BLaER1 treated with 17β-estradiol and CSF1 and Interleukin-3, amounts not matched to agents 10 nM and 100 nM (cell line): Measurements from ENCODE around the gene OR1E1.
"Not testable (repeated sequence)": the region's sequence is repeated elsewhere in the genome, so short reads cannot be mapped to it uniquely, and the experiment has no call there.

Experiments used
- H3K27ac ChIP-seq, 11 experiments: shearing (Covaris generic); formaldehyde crosslinking; 2 replicates each; pipeline ENCODE4 v1.8.1; 2022
- H3K27me3 ChIP-seq, 11 experiments: shearing (Covaris generic); formaldehyde crosslinking; 2 replicates each; pipeline ENCODE4 v1.8.1; 2022
- H3K36me3 ChIP-seq, 11 experiments: shearing (Covaris generic); formaldehyde crosslinking; 2 replicates each; pipeline ENCODE4 v1.8.1; 2022
- H3K4me1 ChIP-seq, 10 experiments: shearing (Covaris generic); formaldehyde crosslinking; 2 replicates each; pipeline ENCODE4 v1.8.1; 2022
- H3K4me2 ChIP-seq, 11 experiments: shearing (Covaris generic); formaldehyde crosslinking; 2 replicates each; pipeline ENCODE4 v1.8.1; 2022
- H3K4me3 ChIP-seq, 10 experiments: shearing (Covaris generic); formaldehyde crosslinking; 2 replicates each; pipeline ENCODE4 v1.8.1; 2022
- H3K9ac ChIP-seq, 11 experiments: shearing (Covaris generic); formaldehyde crosslinking; 2 replicates each; pipeline ENCODE4 v1.8.1; 2022
- H3K9me3 ChIP-seq, 11 experiments: shearing (Covaris generic); formaldehyde crosslinking; replicated peaks in 1 of 11; 2 replicates each; pipeline ENCODE4 v1.8.1; 2022
- H4K20me1 ChIP-seq, 11 experiments: shearing (Covaris generic); formaldehyde crosslinking; 2 replicates each; pipeline ENCODE4 v1.8.1; 2022
- Cebpa-rat ChIP-seq, 11 experiments: shearing (Covaris generic); IDR thresholded peaks; 2 replicates each; pipeline ENCODE4 v1.8.1; 2022

OR1E1 gene

DNA sequence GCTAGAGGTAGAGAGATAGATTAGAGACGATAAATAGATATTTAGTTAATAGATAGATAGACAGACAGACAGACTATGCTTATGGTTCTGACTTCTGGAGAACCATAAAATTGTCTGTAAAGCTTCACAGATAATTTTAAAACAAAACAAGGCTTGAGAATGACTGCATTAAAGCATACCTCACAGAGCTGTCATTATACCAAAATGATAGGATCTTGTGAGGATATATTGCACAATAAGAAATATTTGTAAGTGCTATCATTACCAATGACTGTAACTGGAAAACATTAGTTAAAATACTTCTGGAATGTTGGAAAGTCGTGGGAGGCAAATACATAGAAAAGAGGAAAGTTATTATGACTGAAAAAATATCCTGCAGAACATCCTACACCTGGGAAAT is 3.6 kb upstream of the OR1E1 start:
- no peak overlapping the region for H3K4me3 ChIP-seq
- H3K9ac ChIP-seq = no peak overlapping the region
- H3K4me1 ChIP-seq = no peaks in the 10 kb centered on the region
- no peak for TF ChIP-seq Cebpa-rat (IDR thresholded peaks at IDR 0.05)
- H3K36me3 ChIP-seq = no peaks in the 10 kb centered on the region
- H3K9me3 ChIP-seq = peaks cover 7 to 17% (median 8%) of the 10 kb centered on the region in 11 experiments; a peak in 17 of 22 replicates
- H4K20me1 ChIP-seq = no peaks in the 10 kb centered on the region; a peak in 1 of 22 replicates
- H3K27me3 ChIP-seq = no peaks in the 10 kb centered on the region
- H3K27ac ChIP-seq = no peak overlapping the region
- H3K4me2 ChIP-seq = no peak overlapping the region

DNA sequence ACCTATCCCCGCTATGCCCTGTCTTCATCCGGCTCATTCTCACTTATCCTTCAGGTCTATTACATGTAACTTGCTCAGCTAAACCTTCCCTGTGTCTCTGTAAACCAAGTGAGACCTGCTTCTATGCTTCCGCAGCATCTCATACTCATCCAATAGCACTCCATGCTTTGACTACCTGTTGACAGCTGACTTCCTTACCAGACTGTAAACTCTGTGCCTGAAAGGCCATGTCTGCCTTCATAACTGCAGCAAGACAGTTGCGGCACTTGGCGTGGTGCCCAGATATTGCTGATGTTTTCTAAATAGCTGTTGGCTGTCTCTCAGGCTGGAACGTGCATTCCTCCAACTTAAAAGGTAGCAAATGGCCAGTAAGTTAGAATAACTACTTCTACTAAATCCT is 1.8 kb upstream of the OR1E1 start:
- H3K4me3 ChIP-seq = no peak overlapping the region
- H3K9me3 ChIP-seq = peaks cover 0 to 1% (median 0%) of the 10 kb centered on the region in 11 experiments; a peak in 1 of 22 replicates
- no peak for TF ChIP-seq Cebpa-rat (IDR thresholded peaks at IDR 0.05)
- H3K4me1 ChIP-seq = no peaks in the 10 kb centered on the region
- no peaks in the 10 kb centered on the region; a peak in 1 of 22 replicates for H4K20me1 ChIP-seq
- no peaks in the 10 kb centered on the region for H3K27me3 ChIP-seq
- H3K27ac ChIP-seq = no peak overlapping the region
- no peak overlapping the region for H3K4me2 ChIP-seq
- no peak overlapping the region for H3K9ac ChIP-seq
- no peaks in the 10 kb centered on the region for H3K36me3 ChIP-seq

DNA sequence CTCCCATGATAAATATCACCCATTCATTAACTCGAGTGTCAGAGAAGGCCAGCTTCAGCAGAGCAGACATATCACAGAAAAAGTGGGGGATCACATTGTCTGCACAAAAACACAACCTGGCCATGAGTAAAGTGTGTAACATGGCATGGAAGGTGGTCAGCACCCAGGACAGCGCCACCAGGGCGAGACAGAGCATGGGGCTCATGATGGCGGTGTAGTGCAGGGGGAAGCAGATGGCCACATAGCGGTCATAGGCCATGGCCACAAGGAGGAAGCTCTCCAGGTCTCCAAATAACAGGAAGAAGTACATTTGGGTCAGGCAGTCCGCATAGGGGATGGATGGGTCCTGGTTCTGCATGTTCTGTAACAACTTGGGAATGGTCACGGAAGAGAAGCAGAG is 409 bp downstream of the OR1E1 start:
- H3K9me3 ChIP-seq, H3K27me3 ChIP-seq, H3K4me1 ChIP-seq, H3K9ac ChIP-seq, H3K4me3 ChIP-seq, H3K36me3 ChIP-seq, H4K20me1 ChIP-seq, H3K27ac ChIP-seq, H3K4me2 ChIP-seq: not testable (repeated sequence)

DNA sequence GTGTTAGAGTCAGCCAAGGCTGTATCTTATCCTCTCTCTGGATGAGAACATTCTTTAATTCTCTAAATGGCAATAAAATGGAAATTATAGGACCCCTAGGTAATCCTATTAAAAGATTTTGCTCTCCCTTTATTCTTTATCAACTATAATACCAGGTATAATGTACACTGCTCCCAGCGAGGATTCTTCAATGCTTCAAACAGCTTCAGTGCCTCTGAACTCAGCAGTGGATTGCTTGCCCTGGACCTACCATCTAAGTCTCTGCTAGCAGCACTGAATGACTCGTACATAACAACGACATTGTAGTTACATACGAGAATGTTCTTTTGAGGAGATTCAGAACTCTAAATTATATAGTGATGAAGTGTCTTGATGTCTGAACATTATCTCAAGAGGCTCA is 8.4 kb downstream of the OR1E1 start:
- Histone ChIP-seq H3K4me1 (no peaks in the 10 kb centered on the region), H3K9me3 (peaks cover 16 to 35% (median 24%) of the 10 kb centered on the region in 11 experiments; a peak in 19 of 22 replicates), H3K27me3 (no peaks in the 10 kb centered on the region), H4K20me1 (no peaks in the 10 kb centered on the region), H3K36me3 (no peaks in the 10 kb centered on the region), H3K27ac (no peak overlapping the region), H3K9ac (no peak overlapping the region), H3K4me2 (no peak overlapping the region), H3K4me3 (no peak overlapping the region)
- TF ChIP-seq Cebpa-rat (IDR thresholded peaks at IDR 0.05) = no peak

DNA sequence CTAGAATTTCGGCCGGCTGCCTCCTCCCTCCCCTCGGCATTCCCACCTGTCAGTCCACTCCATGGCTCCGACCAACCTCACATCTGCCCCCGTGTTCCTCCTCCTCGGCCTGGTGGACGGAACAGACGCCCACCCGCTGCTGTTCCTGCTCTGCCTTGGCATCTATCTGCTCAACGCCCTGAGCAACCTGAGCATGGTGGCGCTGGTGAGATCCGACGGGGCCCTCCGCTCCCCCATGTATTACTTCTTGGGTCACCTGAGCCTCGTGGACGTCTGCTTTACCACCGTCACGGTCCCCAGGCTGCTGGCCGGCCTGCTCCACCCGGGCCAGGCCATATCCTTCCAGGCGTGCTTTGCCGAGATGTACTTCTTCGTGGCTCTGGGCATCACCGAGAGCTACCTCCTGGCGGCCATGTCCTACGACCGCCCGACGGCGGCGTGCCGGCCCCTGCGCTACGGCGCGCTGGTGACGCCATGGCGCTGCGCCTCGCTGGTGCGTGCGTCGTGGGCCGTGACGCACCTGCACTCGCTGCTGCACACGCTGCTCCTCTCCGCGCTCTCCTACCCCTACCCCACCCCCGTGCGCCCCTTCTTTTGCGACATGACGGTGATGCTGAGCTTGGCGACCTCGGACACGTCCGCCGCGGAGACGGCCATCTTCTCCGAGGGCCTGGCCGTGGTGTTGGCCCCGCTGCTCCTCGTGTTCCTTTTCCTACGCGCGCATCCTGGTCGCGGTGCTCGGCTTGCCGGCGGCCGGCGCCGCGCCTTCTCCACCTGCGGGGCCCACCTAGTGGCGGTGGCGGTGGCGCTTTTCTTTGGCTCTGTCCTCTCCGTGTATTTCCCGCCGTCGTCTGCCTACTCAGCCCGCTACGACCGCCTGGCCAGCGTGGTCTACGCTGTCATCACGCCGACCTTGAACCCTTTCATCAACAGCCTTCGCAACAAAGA is 12.1 kb downstream of the OR1E1 start, which contains the start of gene OR3A2:
Gene OR3A2 (minus strand): TSS at position 440 of the 948 bp plus-strand sequence.
- Histone ChIP-seq H3K4me3 (no peak within 1 kb of the TSS), H4K20me1 (no peaks in the 10 kb centered on the region), H3K4me2 (no peak within 1 kb of the TSS), H3K36me3 (no peaks in the 10 kb centered on the region), H3K9me3 (peaks cover 9 to 25% (median 14%) of the 10 kb centered on the region in 11 experiments; a peak in 19 of 22 replicates), H3K27me3 (no peaks in the 10 kb centered on the region), H3K9ac (no peak within 1 kb of the TSS), H3K4me1 (no peaks in the 10 kb centered on the region), H3K27ac (no peak within 1 kb of the TSS)
- no peak for TF ChIP-seq Cebpa-rat (IDR thresholded peaks at IDR 0.05)

DNA sequence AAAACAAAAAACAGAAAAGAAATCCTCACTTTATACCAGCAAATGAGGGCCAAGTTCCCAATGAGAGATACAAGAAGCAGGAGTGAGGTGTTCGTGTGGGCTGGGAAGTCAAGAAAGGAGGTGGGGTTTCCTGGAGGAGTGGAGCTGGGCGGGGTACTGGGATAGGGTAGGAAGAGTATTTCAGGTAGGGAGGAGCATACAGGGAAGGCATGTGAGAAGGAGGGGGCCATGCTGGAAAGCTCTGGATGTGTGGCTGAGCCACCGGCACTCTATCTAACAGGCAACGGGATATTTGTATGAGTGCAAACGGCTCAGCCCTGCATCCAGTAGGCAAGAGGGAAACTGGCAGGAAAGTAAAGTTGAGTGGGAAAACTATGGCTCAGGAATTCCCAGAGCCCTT is 16.3 kb downstream of the OR1E1 start:
- Histone ChIP-seq H3K9ac (no peak overlapping the region), H3K4me3 (no peak overlapping the region), H3K36me3 (no peaks in the 10 kb centered on the region), H4K20me1 (no peaks in the 10 kb centered on the region), H3K27ac (no peak overlapping the region), H3K4me1 (no peaks in the 10 kb centered on the region), H3K4me2 (no peak overlapping the region), H3K9me3 (peaks cover 0 to 11% (median 9%) of the 10 kb centered on the region in 11 experiments; a peak in 10 of 22 replicates), H3K27me3 (no peaks in the 10 kb centered on the region)
- TF ChIP-seq Cebpa-rat (IDR thresholded peaks at IDR 0.05) = no peak

DNA sequence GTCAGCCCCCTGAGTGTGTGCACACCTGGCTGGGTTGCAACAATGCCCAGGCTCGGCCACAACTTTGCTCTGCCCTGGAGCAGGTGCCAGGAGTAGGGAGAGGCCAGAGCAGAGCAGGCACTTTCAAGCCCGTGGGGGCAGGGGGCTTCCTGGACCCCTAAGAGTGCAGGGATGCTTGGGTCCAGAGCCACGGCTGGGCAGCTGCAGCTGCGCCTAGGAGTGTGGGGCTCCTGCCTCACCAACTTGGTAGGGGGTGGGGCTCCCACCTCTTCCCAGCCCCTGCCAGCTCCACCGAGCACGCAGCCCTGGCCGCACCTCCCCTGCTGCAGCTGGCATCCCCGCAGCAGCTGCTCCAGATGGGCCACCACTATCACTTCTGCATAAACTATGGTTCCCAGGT is 19.9 kb downstream of the OR1E1 start:
- Histone ChIP-seq H3K9me3 (peaks cover 12 to 31% (median 26%) of the 10 kb centered on the region in 11 experiments; a peak in 21 of 22 replicates), H3K4me3 (no peak overlapping the region), H3K4me1 (no peaks in the 10 kb centered on the region), H4K20me1 (no peaks in the 10 kb centered on the region), H3K9ac (no peak overlapping the region), H3K4me2 (no peak overlapping the region), H3K36me3 (no peaks in the 10 kb centered on the region), H3K27me3 (no peaks in the 10 kb centered on the region), H3K27ac (no peak overlapping the region)
- no peak for TF ChIP-seq Cebpa-rat (IDR thresholded peaks at IDR 0.05)

DNA sequence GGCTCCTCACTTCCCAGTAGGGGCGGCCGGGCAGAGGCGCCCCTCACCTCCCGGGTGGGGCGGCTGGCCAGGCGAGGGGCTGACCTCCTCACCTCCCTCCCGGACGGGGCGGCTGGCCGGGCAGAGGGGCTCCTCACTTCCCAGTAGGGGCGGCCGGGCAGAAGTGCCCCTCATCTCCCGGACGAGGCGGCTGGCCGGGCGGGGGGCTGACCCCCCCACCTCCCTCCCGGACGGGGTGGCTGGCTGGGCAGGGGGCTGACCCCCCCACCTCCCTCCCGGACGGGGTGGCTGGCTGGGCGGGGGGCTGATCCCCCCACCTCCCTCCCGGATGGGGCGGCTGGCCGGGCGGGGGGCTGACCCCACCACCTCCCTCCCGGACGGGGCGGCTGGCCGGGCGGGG is 27.0 kb downstream of the OR1E1 start:
- H3K4me3 ChIP-seq, H3K36me3 ChIP-seq, H3K4me1 ChIP-seq, H3K27me3 ChIP-seq, H3K27ac ChIP-seq, H3K9ac ChIP-seq, H3K4me2 ChIP-seq, H4K20me1 ChIP-seq: not testable (repeated sequence)
- H3K9me3 ChIP-seq = peaks cover 24 to 67% (median 46%) of the 10 kb centered on the region in 11 experiments
